GM19193 (cell line): Measurements from ENCODE around the gene NUDT12.

Experiments
- POLR2A ChIP-seq: IDR thresholded peaks from 4 replicates; pipeline ENCODE4 v1.6.1; 2011; ENCODE audit not compliant: insufficient read depth, insufficient read length; ENCODE audit errors: extremely low read depth

Gene NUDT12

DNA sequence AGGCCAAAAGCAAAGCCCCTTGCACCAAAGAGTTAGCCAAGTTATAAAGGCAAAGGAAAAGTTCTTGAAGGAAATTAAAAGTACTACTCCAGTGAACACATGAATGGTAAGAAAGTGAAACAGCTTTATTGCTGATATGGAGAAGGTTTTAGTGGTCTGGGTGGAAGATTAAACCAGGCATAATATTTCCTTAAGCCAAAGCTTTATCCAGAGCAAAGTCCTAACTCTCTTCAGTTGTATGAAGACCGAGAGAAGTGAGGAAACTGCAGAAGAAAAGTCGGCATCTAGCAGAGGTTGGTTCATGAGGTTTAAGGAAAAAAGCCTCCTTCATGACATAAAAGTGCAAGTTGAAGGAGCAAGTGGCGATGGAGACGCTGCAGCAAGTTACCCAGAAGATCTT is 3.1 kb upstream of the NUDT12 start:
- TF ChIP-seq POLR2A: no peak

GRCh38 chr5:103561685-103562452 is 720 bp downstream of the NUDT12 start:
- no peak for TF ChIP-seq POLR2A

- no peak for TF ChIP-seq POLR2A
These were observed 1.8 kb downstream of the NUDT12 start for GRCh38 chr5:103560826-103561225.

DNA sequence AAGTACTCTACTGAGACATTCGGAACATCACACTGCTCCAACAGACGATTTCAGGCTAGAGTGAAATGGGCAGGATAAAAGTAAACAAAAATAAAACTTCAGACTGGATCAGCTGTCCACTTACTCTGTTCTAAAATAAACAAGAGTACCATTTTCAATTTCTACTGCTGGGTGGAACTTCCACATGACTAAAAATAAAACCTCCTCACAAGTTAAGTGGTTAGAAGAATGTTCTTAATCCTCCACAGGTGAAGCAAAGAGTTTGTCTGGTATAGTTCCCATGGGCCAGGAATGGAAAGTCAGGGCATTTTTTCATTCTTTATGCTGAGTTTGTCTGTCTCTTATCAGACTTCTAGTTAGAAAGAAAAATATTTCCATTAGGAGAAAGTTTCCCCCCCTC is 15.7 kb downstream of the NUDT12 start:
- no peak for TF ChIP-seq POLR2A

GRCh38 chr5:103542441-103542840 is 20.1 kb downstream of the NUDT12 start:
- no peak for TF ChIP-seq POLR2A

GRCh38 chr5:103541569-103541968 is 21.0 kb downstream of the NUDT12 start:
- TF ChIP-seq POLR2A: no peak

DNA sequence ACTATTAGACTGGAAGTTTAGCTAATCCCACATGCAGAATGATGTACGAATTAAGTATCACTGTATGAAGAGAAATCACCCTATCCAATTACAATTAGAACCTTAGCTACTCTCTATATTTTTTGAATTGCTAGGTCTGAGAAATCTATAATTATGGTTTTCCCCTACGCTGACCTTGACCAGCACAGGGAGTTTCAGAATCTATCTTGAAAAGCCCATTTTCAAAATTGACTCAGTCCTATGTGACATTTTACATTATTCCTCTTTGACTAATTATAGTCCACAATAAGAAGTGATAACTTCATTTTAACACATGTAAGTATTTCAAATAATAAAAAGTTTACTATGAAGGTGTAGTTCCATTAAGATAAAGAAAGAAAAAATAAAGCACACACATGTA is 21.5 kb downstream of the NUDT12 start:
- no peak for TF ChIP-seq POLR2A

- TF ChIP-seq POLR2A: no peak
These were observed 22.9 kb downstream of the NUDT12 start for GRCh38 chr5:103539376-103540330.

DNA sequence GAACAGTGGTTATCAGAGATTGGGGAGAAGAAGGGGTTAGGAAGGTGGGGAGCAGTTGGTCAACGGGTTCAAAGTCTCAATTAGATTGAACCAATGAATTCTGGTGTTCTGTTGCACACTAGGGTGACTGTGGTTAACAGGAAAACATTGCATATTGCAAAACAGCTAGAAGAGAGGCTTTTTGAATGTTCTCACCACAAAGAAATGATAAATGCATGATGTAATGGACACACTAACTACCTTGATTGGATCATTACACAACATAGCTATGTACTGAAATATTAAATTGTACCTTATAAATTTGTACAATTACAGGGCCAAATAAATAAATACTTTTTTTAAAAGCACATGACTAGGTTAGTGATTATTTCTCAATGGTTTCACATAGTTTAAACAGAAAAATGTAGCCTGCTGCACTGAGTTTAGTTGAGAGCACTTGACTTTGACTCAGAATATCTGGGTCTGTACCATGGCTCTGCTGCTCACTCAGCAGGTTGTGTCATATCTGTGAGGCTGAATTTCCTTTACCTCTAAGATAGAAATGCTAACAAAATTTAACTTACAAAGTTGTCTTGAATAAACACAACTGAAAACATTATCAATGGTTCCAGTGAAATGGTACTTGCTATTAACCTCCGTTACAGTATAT is 30.4 kb downstream of the NUDT12 start:
- TF ChIP-seq POLR2A: no peak

DNA sequence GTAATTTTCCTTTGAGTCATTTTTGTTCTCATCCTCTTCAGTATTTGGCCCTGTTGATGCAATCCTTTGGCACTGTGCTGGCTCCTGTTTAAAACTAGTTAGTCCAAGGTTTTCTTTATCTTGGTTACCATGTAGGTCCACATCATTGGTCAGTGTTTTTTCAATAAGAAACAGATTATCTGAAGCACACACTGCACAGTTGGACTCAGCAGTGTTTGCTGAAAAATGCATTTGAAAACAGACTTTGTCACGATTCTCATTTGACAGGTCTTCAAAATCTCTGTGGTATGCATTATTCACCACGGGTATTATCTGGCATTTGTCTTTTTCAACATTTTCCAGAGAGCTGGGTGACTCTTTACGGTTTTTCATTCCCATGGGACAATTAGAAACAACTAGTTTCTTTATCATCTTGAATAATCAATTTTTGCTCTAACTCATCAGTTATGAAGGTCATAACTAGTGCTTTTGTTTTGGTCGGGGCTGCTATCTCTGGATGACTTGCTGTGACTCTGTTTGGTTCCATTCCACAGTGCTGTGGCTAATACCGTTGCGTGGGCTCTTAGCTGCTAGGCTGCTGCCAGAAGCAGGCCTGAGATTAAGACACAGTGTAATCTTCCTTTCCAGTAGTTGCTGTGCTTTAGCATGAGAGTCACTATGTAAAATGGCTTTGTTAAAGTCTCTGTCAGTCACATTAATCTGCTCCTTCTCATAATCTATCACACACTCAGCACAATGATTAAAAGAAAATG is 36.2 kb downstream of the NUDT12 start:
- TF ChIP-seq POLR2A: no peak

- no peak for TF ChIP-seq POLR2A
These were observed 37.2 kb downstream of the NUDT12 start for GRCh38 chr5:103525361-103525760.

- TF ChIP-seq POLR2A: no peak
These were observed 39.3 kb downstream of the NUDT12 start for GRCh38 chr5:103523319-103523718.

DNA sequence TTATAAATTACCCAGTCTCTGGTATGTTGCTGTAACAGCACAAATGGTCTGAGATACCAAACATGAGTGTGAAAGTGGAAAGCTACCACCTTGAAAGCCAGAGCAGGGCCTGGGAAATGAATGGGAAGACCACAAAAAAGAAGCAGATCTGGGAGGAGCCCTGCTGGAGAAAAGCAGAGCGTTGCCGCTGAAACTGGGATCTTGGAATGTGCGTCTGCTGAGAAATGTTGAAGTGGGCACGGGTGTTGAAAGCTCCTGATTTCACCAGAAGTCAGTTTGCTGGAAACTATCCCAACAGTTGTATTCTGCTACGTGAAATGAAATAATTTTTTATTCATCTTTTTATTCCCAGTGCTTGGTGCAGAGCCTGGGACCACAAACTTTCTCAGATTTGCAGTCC is 40.0 kb downstream of the NUDT12 start:
- TF ChIP-seq POLR2A: no peak

DNA sequence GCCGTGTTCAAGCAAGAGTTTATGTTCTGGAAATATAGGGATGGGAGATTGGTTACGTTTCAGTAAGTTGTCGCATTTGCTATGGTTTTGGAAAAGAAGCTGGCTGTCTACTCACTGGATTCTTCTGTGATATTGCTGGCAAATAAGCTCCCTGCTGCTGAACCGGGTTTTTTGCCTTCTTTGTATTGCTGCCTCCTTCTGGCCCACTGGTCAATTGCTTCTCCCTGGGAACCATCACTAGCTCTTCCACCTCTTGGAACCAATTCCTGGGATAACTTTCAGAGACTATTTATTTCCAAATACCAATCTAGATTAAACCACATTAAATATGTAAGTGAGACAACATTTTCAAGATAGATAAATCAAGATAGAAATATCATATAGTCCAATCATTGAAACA is 43.0 kb downstream of the NUDT12 start:
- no peak for TF ChIP-seq POLR2A

DNA sequence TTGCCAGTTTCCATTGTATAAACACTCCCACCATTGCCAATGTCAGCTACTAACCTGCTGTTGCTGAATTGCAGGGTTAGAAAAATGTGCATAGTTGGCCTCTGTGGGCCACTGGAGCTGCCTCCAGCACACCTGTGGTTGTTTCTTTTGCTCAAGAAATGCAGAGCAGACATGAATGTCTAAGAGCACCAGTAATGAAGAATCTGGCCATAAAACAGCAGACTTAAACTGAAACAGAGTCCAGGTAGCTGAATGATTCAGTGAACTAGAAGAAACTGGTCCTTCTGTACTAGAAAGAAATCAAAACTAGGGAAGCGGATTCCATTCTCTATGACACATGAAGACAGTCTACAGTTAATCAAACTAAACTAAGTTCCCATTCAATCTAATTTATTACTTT is 48.2 kb downstream of the NUDT12 start:
- no peak for TF ChIP-seq POLR2A
